GM18951 (cell line): ENCODE results near the gene ERAS.

Experiments used
- POLR2A ChIP-seq: IDR thresholded peaks from 4 replicates; pipeline ENCODE4 v1.6.1; 2011; ENCODE audit warnings: mild to moderate bottlenecking; ENCODE audit not compliant: insufficient read length, insufficient read depth; ENCODE audit errors: extremely low read depth
- in situ Hi-C: fragments of 300-500 bp; cut with MboI; formaldehyde crosslinking; loops from one replicate; pipeline ENCODE4 v1.12.0; 2022; ENCODE audit warnings: low sequenced_read_pairs, mixed read lengths, inconsistent platforms; ENCODE audit not compliant: unreplicated experiment

The ERAS gene

DNA sequence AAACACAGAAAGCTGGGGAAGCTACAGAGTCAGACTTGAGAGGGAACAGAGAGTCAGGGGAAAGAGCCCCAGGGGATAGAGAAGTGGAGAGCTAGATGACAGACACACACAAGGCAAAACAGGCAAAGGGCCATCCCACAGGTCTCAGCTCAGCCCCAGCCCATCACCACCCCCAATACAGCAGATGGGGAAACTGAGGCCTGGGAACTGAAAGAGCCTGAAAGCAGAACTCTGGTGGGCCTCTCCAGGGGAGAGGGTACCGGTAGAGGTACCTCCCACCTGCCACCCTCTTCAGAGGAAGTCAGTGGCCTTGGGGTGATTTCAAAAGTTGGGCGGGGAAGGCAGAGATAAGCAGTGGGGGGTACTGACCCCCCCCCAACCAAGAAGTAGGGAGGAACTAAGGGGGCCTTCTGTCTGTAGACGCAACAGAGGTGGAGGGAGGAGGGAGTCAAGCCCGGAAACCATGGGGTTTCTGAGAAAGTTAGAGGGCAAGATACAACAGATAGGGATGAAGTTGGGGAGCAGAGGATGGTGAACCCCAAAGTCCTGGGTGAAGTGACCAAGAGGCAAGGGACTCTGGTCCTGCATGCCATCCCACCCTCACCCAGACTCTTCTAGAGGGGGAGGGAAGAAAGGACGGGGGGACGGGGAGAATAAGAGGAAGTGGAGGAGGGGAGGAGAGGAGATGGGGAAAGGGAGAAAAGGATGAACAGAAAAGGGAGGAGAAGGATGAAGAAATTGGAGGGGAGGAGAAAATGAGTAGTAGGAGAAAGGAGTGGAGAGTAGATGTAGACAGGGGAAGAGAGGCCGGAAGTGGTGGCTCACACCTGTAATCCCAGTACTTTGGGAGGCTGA, 36.7 kb upstream of the ERAS start:
- in situ Hi-C loops, result no loop called here
- no peak for TF ChIP-seq POLR2A

- in situ Hi-C loops, result no loop called here
- no peak for TF ChIP-seq POLR2A
These were observed 35.8 kb upstream of the ERAS start for GRCh38 chrX:48790477-48790876.

- no peak for TF ChIP-seq POLR2A
- in situ Hi-C loops, result no loop called here
These were observed 35.1 kb upstream of the ERAS start for GRCh38 chrX:48791063-48791820.

GRCh38 chrX:48792219-48792618, 34.1 kb upstream of the ERAS start:
- in situ Hi-C loops, result no loop called here

DNA sequence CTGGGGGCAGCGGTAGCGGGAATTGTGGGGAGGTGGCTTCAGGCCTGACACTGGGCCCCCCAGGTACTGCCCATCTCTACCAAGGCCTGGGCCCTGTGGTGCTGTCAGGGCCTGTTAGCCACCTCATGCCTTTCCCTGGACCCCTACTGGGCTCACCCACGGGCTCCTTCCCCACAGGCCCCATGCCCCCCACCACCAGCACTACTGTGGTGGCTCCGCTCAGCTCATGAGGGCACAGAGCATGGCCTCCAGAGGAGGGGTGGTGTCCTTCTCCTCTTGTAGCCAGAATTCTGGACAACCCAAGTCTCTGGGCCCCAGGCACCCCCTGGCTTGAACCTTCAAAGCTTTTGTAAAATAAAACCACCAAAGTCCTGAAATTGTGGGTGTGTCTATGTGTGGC, 32.4 kb upstream of the ERAS start:
- in situ Hi-C loops, result no loop called here

More at GRCh38 chrX:48792219-48792618, 34.1 kb upstream of the ERAS start:
- no peak for TF ChIP-seq POLR2A

GRCh38 chrX:48794340-48794910, 31.9 kb upstream of the ERAS start:
- in situ Hi-C loops, result no loop called here
- TF ChIP-seq POLR2A, result no peak

More for the DNA sequence above, 32.4 kb upstream of the ERAS start:
- no peak for TF ChIP-seq POLR2A

- no peak for TF ChIP-seq POLR2A
- in situ Hi-C loops, result no loop called here
These were observed 31.3 kb upstream of the ERAS start for GRCh38 chrX:48794911-48795515.

GRCh38 chrX:48798318-48798717, 28.0 kb upstream of the ERAS start:
- in situ Hi-C loops, result no loop called here

DNA sequence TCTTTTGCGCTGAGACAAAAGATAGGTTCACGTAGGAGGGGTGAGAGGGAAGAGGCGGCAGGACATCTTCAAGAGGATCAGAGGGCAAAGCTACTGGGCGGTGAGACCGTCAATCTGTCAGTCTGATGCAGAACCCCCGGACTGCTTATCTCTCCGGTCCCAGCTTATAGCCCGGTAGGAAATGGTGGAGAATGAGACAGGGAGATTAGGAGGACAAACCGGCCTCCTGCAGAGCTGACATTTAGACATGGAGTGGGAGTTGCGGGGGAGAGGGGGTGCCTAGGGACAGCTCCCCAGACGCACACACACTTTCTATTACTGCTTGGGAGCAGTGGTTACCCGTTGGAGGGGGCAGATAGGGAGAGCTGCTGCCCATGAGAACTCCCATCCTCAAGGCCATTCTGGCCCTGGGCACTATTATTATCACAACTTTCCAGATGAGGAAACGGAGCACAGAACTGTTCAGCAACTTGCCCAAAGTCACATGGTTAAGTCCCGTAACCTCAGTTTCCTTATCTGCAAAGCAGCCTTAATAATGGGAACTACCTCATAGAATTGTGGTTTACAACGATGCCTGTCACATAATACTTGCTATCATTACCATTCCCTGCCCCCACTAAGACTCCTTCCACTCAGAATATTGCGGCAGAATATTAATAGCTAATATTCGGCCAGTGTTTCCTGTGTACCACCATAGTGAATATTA, 25.6 kb upstream of the ERAS start:
- TF ChIP-seq POLR2A, result no peak
- in situ Hi-C loops, result no loop called here

More at GRCh38 chrX:48798318-48798717, 28.0 kb upstream of the ERAS start:
- TF ChIP-seq POLR2A, result no peak

DNA sequence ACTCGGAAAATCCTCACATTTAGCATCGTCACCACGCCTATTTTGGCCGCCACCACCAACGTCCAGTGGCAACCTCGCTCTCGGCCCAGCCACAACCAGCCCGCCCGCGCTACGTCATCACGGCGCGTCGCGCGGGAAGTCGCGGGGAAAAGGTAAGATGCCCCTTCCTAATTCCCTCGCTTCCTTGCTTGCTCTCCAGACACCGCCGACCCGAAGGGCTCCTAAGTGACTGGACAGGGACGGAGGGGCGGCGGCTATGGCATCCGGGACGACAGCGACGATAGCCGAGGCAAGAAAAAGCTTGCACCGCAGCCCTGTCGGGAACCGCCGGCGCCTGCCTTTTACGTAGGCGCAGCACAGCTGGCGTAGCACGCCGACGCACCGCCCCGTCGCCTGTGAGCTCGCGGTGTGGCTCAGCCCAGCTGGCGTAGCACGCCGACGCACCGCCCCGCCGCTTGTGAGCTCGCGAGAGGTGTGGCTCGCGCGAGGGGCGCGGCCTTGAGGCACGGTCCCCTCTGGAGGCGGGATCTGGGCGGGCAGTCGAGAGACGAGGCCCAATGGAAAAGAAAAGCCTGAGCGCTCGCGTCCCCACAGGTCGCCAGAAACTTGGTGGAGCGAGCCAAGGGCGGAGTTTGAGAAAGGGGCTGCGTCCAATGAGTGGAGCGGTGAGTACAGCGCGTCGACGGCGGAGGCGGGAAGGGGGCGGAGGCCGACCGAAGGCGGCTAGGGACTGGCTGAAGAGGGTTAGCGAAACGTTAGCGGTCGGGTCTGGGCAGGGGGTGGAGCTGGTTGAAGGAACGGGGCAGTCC, 24.8 kb upstream of the ERAS start, which contains the start of gene HDAC6:
Gene HDAC6 (plus strand): TSS at position 788 of the 809 bp plus-strand sequence. CDS start 626 bp downstream, outside the sequence.
- peak; percentile 49 for TF ChIP-seq POLR2A
- in situ Hi-C loops, result no loop called here

DNA sequence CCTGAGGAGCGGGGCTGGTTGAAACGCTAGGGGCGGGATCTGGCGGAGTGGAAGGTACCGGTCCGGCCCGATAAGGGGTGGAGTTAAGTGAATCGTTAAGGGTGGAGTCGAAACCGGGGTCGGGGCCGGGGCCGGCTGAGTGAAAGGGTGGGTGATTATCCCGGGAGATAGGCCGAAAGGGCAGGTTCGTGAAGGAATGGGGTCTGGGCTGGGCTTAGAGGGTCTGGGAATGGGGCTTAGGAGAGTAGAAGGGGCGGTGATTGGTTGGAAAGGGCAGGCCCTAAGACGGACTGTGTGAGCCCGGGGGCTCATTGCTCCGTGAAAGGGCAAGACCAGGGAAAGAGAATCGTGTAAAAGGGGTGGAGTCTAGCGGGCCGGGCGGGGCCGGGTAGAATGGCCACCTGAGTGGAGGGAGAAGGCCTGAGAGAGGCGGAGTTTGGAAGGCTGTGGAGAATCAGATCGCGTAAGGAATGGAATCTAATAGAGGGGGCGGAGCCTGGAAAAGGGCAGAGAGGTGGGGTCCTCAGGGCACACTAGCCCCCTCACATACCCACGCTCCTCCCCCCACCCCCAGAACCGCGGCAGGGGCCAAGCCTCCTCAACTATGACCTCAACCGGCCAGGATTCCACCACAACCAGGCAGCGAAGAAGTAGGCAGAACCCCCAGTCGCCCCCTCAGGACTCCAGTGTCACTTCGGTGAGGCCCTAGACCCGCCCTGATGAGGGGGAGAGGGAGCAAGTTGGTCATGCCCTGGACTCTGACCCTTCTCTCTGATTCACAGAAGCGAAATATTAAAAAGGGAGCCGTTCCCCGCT, 24.0 kb upstream of the ERAS start:
- TF ChIP-seq POLR2A, result peak; percentile 66
- in situ Hi-C loops, result no loop called here
